Middle frontal gyrus (tissue), 1 donor: ENCODE results near the gene ENTPD2.
"Not testable (repeated sequence)": the region's sequence is repeated elsewhere in the genome, so short reads cannot be mapped to it uniquely, and the experiment has no call there.

Experiments
- DNase-seq: peaks from one replicate; pipeline ENCODE4 v3.0.0-alpha.2; 2015; ENCODE audit warnings: low spot score; ENCODE audit errors: extremely low spot score

The ENTPD2 gene

GRCh38 chr9:137004285-137004684, 49.6 kb downstream of the ENTPD2 start:
- not testable (repeated sequence) for DNase-seq

GRCh38 chr9:137002646-137003041, 51.2 kb downstream of the ENTPD2 start:
- no peak for DNase-seq

- no peak for DNase-seq
Measured at GRCh38 chr9:137001857-137002645, 51.8 kb downstream of the ENTPD2 start.

- DNase-seq: no peak
Measured at GRCh38 chr9:137000177-137000930, 53.5 kb downstream of the ENTPD2 start.
